ENCODE data around the gene ALX3.

- TF ChIP-seq NR2C2 (CRISPR knock-in tag; IDR thresholded peaks at IDR 0.05) (no peak), USF2 (CRISPR knock-in tag; IDR thresholded peaks at IDR 0.05) (no peak), MAX (CRISPR knock-in tag; IDR thresholded peaks at IDR 0.05) (no peak), CTCF (IDR thresholded peaks at IDR 0.05) (no peak), ZNF512 (CRISPR knock-in tag; IDR thresholded peaks at IDR 0.05; ENCODE audit: borderline replicate concordance) (no peak), NR3C1 (CRISPR knock-in tag; conservative IDR thresholded peaks at IDR 0.05; ENCODE audit: low read depth) (no peak), NR1H2 (CRISPR knock-in tag; IDR thresholded peaks at IDR 0.05) (no peak), TEAD4 (CRISPR knock-in tag; IDR thresholded peaks at IDR 0.05) (no peak), TEAD1 (CRISPR knock-in tag; IDR thresholded peaks at IDR 0.05) (no peak), AFF4 (CRISPR knock-in tag; IDR thresholded peaks at IDR 0.05; ENCODE audit: borderline replicate concordance) (no peak), IRF2 (CRISPR knock-in tag; IDR thresholded peaks at IDR 0.05; ENCODE audit: borderline replicate concordance, low read depth) (no peak), JUN (CRISPR knock-in tag; IDR thresholded peaks at IDR 0.05) (no peak), ZNF425 (CRISPR knock-in tag; conservative IDR thresholded peaks at IDR 0.05) (no peak)
These were observed 14.2 kb downstream of the ALX3 start for GRCh38 chr1:110056285-110056683.

Data from WTC11 (cell line).